SU-DHL-6 (cell line): ENCODE data around the gene LPAR1.

Experiments
- H2AFZ ChIP-seq: fragments of 200-600 bp; sonication (generic); 2 replicates; pipeline ENCODE4 v1.6.1; 2014; ENCODE audit warnings: low read depth, mild to moderate bottlenecking, moderate library complexity, mixed read lengths, antibody characterized with exemption, low read length; ENCODE audit not compliant: severe bottlenecking
- H3F3A ChIP-seq: fragments of 200-600 bp; shearing (Covaris generic); 2 replicates; pipeline ENCODE4 v1.6.0; 2016; ENCODE audit warnings: antibody characterized with exemption, mild to moderate bottlenecking; ENCODE audit not compliant: insufficient read depth
- H3K27ac ChIP-seq: fragments of 200-600 bp; sonication (generic); 2 replicates; pipeline ENCODE4 v1.5.1; 2016; ENCODE audit warnings: low read depth, mild to moderate bottlenecking, low read length, moderate library complexity, mixed read lengths
- H3K27me3 ChIP-seq: fragments of 200-600 bp; sonication (generic), shearing (Covaris generic); 2 replicates; pipeline ENCODE4 v1.6.0; 2014; ENCODE audit warnings: mild to moderate bottlenecking, low read length
- H3K36me3 ChIP-seq: fragments of 200-600 bp; sonication (generic); 2 replicates; pipeline ENCODE4 v1.6.1; 2014; ENCODE audit warnings: mild to moderate bottlenecking, low read length, mixed read lengths
- H3K4me2 ChIP-seq: fragments of 300-600, 200-600 bp; shearing (Covaris generic), sonication (generic); 2 replicates; pipeline ENCODE4 v1.6.0; 2014; ENCODE audit warnings: low read length, low read depth, mild to moderate bottlenecking; ENCODE audit not compliant: poor library complexity, severe bottlenecking
- H3K4me3 ChIP-seq: fragments of 200-600 bp; sonication (generic); 2 replicates; pipeline ENCODE4 v1.5.1; 2014; ENCODE audit warnings: antibody characterized with exemption, low read length, mild to moderate bottlenecking, mixed read lengths; ENCODE audit not compliant: insufficient read depth, poor library complexity, severe bottlenecking
- H3K79me2 ChIP-seq: fragments of 200-600 bp; sonication (generic); 2 replicates; pipeline ENCODE4 v1.6.1; 2014; ENCODE audit warnings: mild to moderate bottlenecking, low read length, moderate library complexity; ENCODE audit not compliant: insufficient read depth
- H3K9ac ChIP-seq: fragments of 200-600 bp; sonication (generic); 2 replicates; pipeline ENCODE4 v1.7.0; 2014; ENCODE audit warnings: mild to moderate bottlenecking, low read length
- H3K9me2 ChIP-seq: fragments of 200-600 bp; sonication (generic); replicated peaks from 2 replicates; pipeline ENCODE4 v1.6.1; 2014; ENCODE audit warnings: low read length; ENCODE audit not compliant: insufficient read depth
- H3K9me3 ChIP-seq: fragments of 200-600 bp; sonication (generic); 2 replicates; pipeline ENCODE4 v1.6.1; 2014; ENCODE audit warnings: low read length, mixed read lengths; ENCODE audit not compliant: insufficient read depth
- H4K20me1 ChIP-seq: fragments of 200-600 bp; sonication (generic); 2 replicates; pipeline ENCODE4 v1.6.1; 2014; ENCODE audit warnings: low read depth, mild to moderate bottlenecking, antibody characterized with exemption, low read length, moderate library complexity, mixed read lengths
- EZH2phosphoT487 ChIP-seq: fragments of 200-600 bp; sonication (generic), shearing (Covaris generic); conservative IDR thresholded peaks from 2 replicates; pipeline ENCODE4 v1.6.1; 2018; ENCODE audit warnings: mild to moderate bottlenecking, antibody characterized with exemption, low read length, moderate library complexity, mixed read lengths
- TF ChIP-seq, protein P1 (sequence below): fragments of 200-600 bp; sonication (generic); IDR thresholded peaks from one replicate; pipeline ENCODE4 v1.5.1; 2017; ENCODE audit warnings: antibody characterized with exemption, mild to moderate bottlenecking, low read length, moderate library complexity; ENCODE audit not compliant: insufficient read depth, poor library complexity, severe bottlenecking

LPAR1 gene

DNA sequence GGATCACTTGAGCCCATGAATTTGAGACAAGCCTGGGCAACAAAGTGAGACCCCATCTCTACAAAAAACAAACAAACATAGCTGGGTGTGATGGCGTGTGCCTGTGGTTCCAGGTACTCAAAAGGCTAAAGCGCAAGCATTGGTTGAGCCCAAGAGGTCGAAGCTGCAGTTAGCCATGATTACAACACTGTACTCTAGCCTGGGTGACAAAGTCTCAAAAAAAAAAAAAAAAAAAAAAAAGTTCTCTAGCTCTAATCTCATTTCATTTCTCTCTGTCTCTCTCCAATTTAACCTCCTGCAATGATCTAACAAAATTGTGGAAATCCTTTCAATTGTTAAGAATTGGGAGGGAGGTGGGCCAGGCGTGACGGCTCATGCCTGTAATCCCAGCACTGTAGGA lies 33.3 kb downstream of the LPAR1 start:
- H3K9me3 ChIP-seq = no peaks in the 10 kb centered on the region
- H3K9me2 ChIP-seq = no peaks in the 10 kb centered on the region
- H2AFZ ChIP-seq = no peak overlapping the region
- no peaks in the 10 kb centered on the region for H3F3A ChIP-seq
- no peaks in the 10 kb centered on the region for H3K27me3 ChIP-seq
- no peaks in the 10 kb centered on the region for H3K79me2 ChIP-seq
- H3K4me3 ChIP-seq = no peak overlapping the region
- no peak overlapping the region for H3K4me2 ChIP-seq
- no peak overlapping the region for H3K27ac ChIP-seq
- TF ChIP-seq, protein P1, sequence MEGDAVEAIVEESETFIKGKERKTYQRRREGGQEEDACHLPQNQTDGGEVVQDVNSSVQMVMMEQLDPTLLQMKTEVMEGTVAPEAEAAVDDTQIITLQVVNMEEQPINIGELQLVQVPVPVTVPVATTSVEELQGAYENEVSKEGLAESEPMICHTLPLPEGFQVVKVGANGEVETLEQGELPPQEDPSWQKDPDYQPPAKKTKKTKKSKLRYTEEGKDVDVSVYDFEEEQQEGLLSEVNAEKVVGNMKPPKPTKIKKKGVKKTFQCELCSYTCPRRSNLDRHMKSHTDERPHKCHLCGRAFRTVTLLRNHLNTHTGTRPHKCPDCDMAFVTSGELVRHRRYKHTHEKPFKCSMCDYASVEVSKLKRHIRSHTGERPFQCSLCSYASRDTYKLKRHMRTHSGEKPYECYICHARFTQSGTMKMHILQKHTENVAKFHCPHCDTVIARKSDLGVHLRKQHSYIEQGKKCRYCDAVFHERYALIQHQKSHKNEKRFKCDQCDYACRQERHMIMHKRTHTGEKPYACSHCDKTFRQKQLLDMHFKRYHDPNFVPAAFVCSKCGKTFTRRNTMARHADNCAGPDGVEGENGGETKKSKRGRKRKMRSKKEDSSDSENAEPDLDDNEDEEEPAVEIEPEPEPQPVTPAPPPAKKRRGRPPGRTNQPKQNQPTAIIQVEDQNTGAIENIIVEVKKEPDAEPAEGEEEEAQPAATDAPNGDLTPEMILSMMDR = no peak
- no peak for TF ChIP-seq EZH2phosphoT487
- H3K9ac ChIP-seq = no peak overlapping the region
- H4K20me1 ChIP-seq = no peaks in the 10 kb centered on the region
- H3K36me3 ChIP-seq = no peaks in the 10 kb centered on the region

DNA sequence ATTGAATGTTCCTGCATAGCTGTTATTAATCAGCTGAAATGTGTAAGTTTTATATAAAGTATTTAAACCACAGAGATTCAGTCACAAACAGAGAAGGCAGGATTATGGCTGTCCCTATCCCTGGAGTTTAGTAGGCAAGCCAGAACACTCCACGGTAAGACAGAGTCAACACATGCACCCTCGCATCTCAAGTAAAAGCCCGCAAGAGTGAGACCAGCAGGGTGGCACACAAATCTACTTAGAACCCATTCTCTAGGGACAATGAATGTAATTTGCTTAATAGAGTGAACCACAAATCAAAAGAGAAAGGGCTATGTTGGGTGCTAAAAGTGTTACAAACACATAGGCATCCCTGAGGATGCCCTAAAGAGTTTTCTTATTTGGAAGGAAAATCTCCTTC lies 35.1 kb downstream of the LPAR1 start:
- no peak overlapping the region for H3K4me3 ChIP-seq
- no peaks in the 10 kb centered on the region for H3K79me2 ChIP-seq
- TF ChIP-seq, protein P1 = no peak
- no peak for TF ChIP-seq EZH2phosphoT487
- no peaks in the 10 kb centered on the region for H4K20me1 ChIP-seq
- H3K9ac ChIP-seq = no peak overlapping the region
- H3F3A ChIP-seq = no peaks in the 10 kb centered on the region
- no peak overlapping the region for H3K27ac ChIP-seq
- H3K9me3 ChIP-seq = no peaks in the 10 kb centered on the region
- no peaks in the 10 kb centered on the region for H3K9me2 ChIP-seq
- H2AFZ ChIP-seq = no peak overlapping the region
- no peaks in the 10 kb centered on the region for H3K36me3 ChIP-seq
- no peaks in the 10 kb centered on the region for H3K27me3 ChIP-seq
- H3K4me2 ChIP-seq = no peak overlapping the region

DNA sequence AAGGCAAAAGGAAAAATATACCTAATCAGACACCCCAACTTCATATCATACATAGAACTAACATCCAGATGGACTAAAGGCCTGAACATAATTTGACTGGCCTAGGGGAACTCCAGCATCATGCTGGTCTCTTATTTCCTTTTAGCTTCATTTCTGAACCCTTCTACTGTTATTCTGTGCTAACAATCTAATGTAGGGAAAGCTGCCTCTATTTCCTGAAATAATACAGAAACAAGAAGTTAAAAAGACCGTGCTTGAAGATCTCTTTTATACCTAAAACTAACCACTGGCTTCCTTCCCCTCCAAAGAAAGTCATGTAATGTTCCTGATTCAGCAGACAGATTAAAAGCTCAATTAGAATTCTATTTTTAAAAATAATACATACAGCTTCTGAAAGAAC lies 36.7 kb downstream of the LPAR1 start:
- Histone ChIP-seq H3K4me2 (no peak overlapping the region), H3K9ac (no peak overlapping the region), H3K36me3 (no peaks in the 10 kb centered on the region), H3K4me3 (no peak overlapping the region), H3K79me2 (no peaks in the 10 kb centered on the region), H3K9me3 (no peaks in the 10 kb centered on the region), H3K27ac (no peak overlapping the region), H3K27me3 (no peaks in the 10 kb centered on the region), H3K9me2 (no peaks in the 10 kb centered on the region), H2AFZ (no peak overlapping the region), H4K20me1 (no peaks in the 10 kb centered on the region), H3F3A (no peaks in the 10 kb centered on the region)
- TF ChIP-seq, protein P1 = no peak
- no peak for TF ChIP-seq EZH2phosphoT487

DNA sequence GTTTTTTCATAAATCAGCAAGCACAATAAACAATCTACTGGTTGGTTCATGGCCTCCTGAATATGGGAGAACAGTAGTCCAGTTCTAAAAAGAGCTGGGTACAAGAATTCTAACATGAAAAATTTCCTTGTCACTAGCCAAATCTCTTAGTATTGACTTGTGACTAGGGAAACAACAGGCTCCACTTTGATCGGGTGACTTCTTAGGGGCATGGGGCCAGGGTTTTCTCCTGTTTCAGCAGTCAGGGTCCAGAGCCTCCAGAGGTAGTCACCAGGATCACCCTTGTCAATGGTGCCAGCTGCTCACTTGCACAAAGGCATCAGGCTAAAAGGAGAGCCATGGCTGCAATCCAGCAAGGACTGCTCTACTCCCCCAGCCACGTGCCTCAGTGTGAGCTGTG lies 38.1 kb downstream of the LPAR1 start:
- TF ChIP-seq EZH2phosphoT487 = no peak
- TF ChIP-seq, protein P1 = no peak
- H3K4me2 ChIP-seq = no peak overlapping the region
- no peak overlapping the region for H3K9ac ChIP-seq
- H3K27ac ChIP-seq = no peak overlapping the region
- H3F3A ChIP-seq = no peaks in the 10 kb centered on the region
- H4K20me1 ChIP-seq = no peaks in the 10 kb centered on the region
- no peak overlapping the region for H3K4me3 ChIP-seq
- H3K9me2 ChIP-seq = no peaks in the 10 kb centered on the region
- H3K36me3 ChIP-seq = no peaks in the 10 kb centered on the region
- H3K9me3 ChIP-seq = no peaks in the 10 kb centered on the region
- H3K79me2 ChIP-seq = no peaks in the 10 kb centered on the region
- no peaks in the 10 kb centered on the region for H3K27me3 ChIP-seq
- no peak overlapping the region for H2AFZ ChIP-seq
